Measurements from ENCODE around the gene SLC35B2. TPM values are rescaled to one million over a fixed set of nuclear protein-coding genes. Genes with fewer than 3 reads are reported as not detected.

Gene SLC35B2
- total and polyA plus RNA-seq, 9 of the 15 experiments (the other 6 are each of a cell fraction or from before 2014, with no cell fraction given) = 14.5 to 59.1 (median 47.1) TPM

- POLR2A ChIA-PET = interaction anchor here (0.7 to 4.7 kb wide), 5 partner anchors 15 to 156 kb away, joined by 3 to 24 read pairs (median 3); partner anchors contain the start of genes AARS2 and HSP90AB1
- H3K4me2 ChIP-seq (ENCODE audit: insufficient read depth, low read length) = no peak overlapping the region
- peaks cover 75 to 85% of the 10 kb centered on the region in 2 experiments for H3K27me3 ChIP-seq (ENCODE audit: control insufficient read depth in 2 of 2, insufficient read depth in 2 of 2, low read length in 2 of 2)
- H4K20me1 ChIP-seq (replicated peaks; ENCODE audit: control insufficient read depth, insufficient read depth, low read length) = peaks cover 19% of the 10 kb centered on the region
- no peak for DNase-seq (ENCODE audit: extremely low read depth in 1 of 4, low spot score in 3 of 4)
- intact Hi-C loops (cut with micrococcal nuclease) (no loop called here), in situ Hi-C loops (cut with MboI) (no loop called here)
- peaks cover 0 to 33% of the 10 kb centered on the region in 2 experiments; a peak in 2 of 5 replicates for H3K4me1 ChIP-seq (replicated peaks in 1 of 2; ENCODE audit: control insufficient read depth in 2 of 2, insufficient read depth in 2 of 2, low read length in 2 of 2)
- H3K27ac ChIP-seq (ENCODE audit: extremely low read depth, low read depth, low read length) = no peak overlapping the region
- H3K9me3 ChIP-seq (replicated peaks; ENCODE audit: control insufficient read depth, insufficient read depth, low read depth, low read length) = no peaks in the 10 kb centered on the region
- whole genome bisulfite sequencing (ENCODE audit: insufficient coverage, low coverage, missing lambda C conversion rate) = 0% methylated on average over 1 of the region's 1 CpG
- no peak for FAIRE-seq
- TF ChIP-seq BCOR (IDR thresholded peaks at IDR 0.05) = peak; percentile 63; the same call in 1 of the 2 replicates
- TF ChIP-seq KDM1A (IDR thresholded peaks at IDR 0.05) = peak in 1 of 2 experiments; percentile 44; a peak in 2 of 4 replicates
- no peak for TF ChIP-seq XRCC5 (IDR thresholded peaks at IDR 0.05; ENCODE audit: low read depth, low read length)
- TF ChIP-seq RBM25 (IDR thresholded peaks at IDR 0.05; ENCODE audit: low read depth, low read length, severe bottlenecking) = peak; percentile 93
- TF ChIP-seq KAT2B (IDR thresholded peaks at IDR 0.05; ENCODE audit: low read depth, low read length) = no peak
- TF ChIP-seq GATAD2B (IDR thresholded peaks at IDR 0.05; ENCODE audit: borderline replicate concordance) = no peak
- TF ChIP-seq SMARCA5 (IDR thresholded peaks at IDR 0.05) = no peak
- no peaks in the 10 kb centered on the region for H3K79me2 ChIP-seq (ENCODE audit: control insufficient read depth, insufficient read depth, low read length)
- H3K9me1 ChIP-seq (ENCODE audit: control insufficient read depth, insufficient read depth, low read length) = peaks cover 4% of the 10 kb centered on the region
- H2AFZ ChIP-seq (ENCODE audit: low read depth, low read length) = no peak overlapping the region
- H3K9ac ChIP-seq (ENCODE audit: insufficient read depth in 1 of 2, low read depth in 2 of 2, low read length in 2 of 2) = peak overlapping the region in 1 of 2 experiments; percentile 71; a peak in 1 of 4 replicates
- no peak for ATAC-seq
- no peaks in the 10 kb centered on the region for H3K36me3 ChIP-seq (ENCODE audit: control insufficient read depth, insufficient read depth, low read length)
- no TSS peak for BruUV-seq (replicated peaks)
- H3K4me3 ChIP-seq = no peak overlapping the region
- CTCF ChIA-PET (ENCODE audit: low intra/inter-chr PET ratio) = no interaction called here
These were observed 16.3 kb upstream of the SLC35B2 start for GRCh38 chr6:44273617-44274016.

All from K562 (cell line).